Activated naive CD8-positive, alpha-beta T cell treated with anti-CD3 and anti-CD28 coated beads for 36 hours (primary cell): ENCODE measurements around the gene PAM. TPM values are rescaled to one million over a fixed set of nuclear protein-coding genes. Genes with fewer than 3 reads are reported as not detected.
"Not testable (repeated sequence)": the region's sequence is repeated elsewhere in the genome, so short reads cannot be mapped to it uniquely, and the experiment has no call there.

Experiments
- DNase-seq: peaks from one replicate; pipeline ENCODE4 v3.0.0; 2021
- H3K27ac Mint-ChIP-seq: one replicate; pipeline ENCODE4 v1.8.0; 2022; ENCODE audit warnings: mild to moderate bottlenecking, moderate library complexity, mixed read lengths
- H3K27me3 Mint-ChIP-seq: one replicate; pipeline ENCODE4 v1.8.0; 2022; ENCODE audit warnings: mild to moderate bottlenecking, mixed read lengths
- H3K36me3 Mint-ChIP-seq: one replicate; pipeline ENCODE4 v1.8.0; 2021; ENCODE audit warnings: mild to moderate bottlenecking, mixed read lengths
- H3K4me1 Mint-ChIP-seq: one replicate; pipeline ENCODE4 v1.8.0; 2021; ENCODE audit warnings: mixed read lengths
- H3K4me3 Mint-ChIP-seq: one replicate; pipeline ENCODE4 v1.8.0; 2022; ENCODE audit warnings: mild to moderate bottlenecking, moderate library complexity, mixed read lengths
- H3K9me3 Mint-ChIP-seq: one replicate; pipeline ENCODE4 v1.8.0; 2022; ENCODE audit warnings: mixed read lengths
- total RNA-seq, 2 experiments: library from RNA; stranded (reverse); gene quantifications; one replicate each; pipeline ENCODE4 v1.2.3, GENCODE V29; 2021

Gene PAM
- total RNA-seq, 2 experiments from 2014 or later = 42.0 to 54.0 TPM

DNA sequence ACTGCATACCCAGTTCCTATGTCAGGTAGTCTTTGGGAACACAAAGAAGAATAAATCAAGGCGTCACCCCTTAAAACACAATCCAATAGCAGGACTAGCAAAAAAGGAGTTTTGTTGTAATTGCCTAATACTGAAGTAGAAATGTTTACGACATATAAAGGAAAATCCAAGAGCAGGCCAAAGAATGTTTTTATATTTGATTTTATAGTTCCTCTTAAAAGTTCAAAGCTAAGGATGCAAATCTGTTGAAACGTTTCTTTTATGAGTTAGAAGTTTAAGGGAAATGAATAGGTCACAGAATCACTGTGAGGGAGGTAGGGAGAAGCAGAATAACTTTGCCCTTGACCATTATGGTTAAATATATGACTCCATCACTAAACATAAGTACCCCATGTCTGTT, 136.1 kb downstream of the PAM start:
- Mint-ChIP-seq H3K4me3 (no peak overlapping the region), H3K4me1 (peaks cover 1% of the 10 kb centered on the region), H3K27ac (no peak overlapping the region), H3K27me3 (no peaks in the 10 kb centered on the region), H3K36me3 (peaks cover 21% of the 10 kb centered on the region), H3K9me3 (no peaks in the 10 kb centered on the region)
- DNase-seq = no peak

DNA sequence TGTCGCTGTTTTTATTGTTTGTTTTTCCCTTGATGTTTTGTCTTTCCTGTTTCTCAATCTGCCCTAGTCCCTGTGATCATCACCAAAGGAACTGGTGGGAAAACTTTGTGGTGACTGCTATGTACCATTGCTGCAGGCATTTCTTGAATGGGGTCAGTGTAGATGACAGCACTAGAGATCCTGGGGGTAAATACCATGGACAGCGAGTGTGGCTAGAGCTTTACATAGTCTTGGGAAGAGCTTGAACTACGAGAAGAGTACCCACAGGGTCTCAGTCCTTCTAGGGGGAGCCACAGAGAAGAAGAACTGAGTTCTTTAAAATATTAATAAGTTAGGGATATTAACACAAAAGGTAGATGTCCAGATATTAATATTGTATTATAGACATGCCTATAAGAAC, 138.8 kb downstream of the PAM start:
- H3K4me1 Mint-ChIP-seq = no peaks in the 10 kb centered on the region
- no peak overlapping the region for H3K27ac Mint-ChIP-seq
- no peak overlapping the region for H3K4me3 Mint-ChIP-seq

DNA sequence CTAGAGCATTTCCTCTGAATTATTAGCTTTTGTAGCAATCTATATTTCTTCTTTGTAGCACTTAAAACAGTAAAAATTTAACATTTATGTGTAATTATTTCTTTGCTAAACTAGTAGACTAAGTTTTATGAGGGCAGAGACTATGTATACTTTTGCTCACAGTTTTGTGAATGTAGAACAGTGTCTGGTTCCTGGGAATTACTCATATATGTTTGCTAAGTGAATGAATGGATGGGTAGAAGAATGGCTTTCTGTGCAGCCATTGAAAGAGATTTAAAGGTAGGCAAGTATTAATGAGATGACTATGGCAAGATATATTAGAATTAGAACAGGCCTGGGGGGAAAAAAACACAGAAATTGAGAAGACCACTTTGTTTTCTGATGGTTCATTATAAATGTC, 140.1 kb downstream of the PAM start:
- H3K36me3 Mint-ChIP-seq = peaks cover 16% of the 10 kb centered on the region
- DNase-seq = no peak
- no peaks in the 10 kb centered on the region for H3K27me3 Mint-ChIP-seq
- no peaks in the 10 kb centered on the region for H3K4me1 Mint-ChIP-seq
- H3K9me3 Mint-ChIP-seq = no peaks in the 10 kb centered on the region
- H3K4me3 Mint-ChIP-seq = no peak overlapping the region
- H3K27ac Mint-ChIP-seq = no peak overlapping the region

More for the DNA sequence above, 138.8 kb downstream of the PAM start:
- no peak for DNase-seq
- Mint-ChIP-seq H3K27me3 (no peaks in the 10 kb centered on the region), H3K36me3 (peaks cover 16% of the 10 kb centered on the region), H3K9me3 (no peaks in the 10 kb centered on the region)

DNA sequence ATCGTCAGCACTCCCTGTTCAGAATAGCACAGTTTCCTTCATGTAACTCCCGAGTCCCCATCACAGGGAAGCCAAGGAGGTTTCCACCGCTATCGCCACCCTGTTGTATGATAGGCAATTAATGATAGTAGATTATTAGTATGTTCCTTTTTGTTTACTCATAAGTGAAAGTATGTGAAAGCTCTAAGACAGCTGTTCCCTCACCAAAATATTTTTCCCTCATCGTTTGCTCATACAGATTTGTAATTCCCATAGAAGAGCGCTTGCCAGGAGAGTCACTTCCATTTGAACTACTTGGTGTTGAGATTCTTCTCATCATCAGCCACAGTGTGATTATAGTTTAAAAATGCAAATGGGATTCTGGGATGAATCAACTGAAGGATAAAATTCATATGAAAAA, 140.9 kb downstream of the PAM start:
- Mint-ChIP-seq H3K36me3 (peaks cover 16% of the 10 kb centered on the region), H3K27me3 (no peaks in the 10 kb centered on the region), H3K4me3 (no peak overlapping the region), H3K9me3 (no peaks in the 10 kb centered on the region), H3K27ac (no peak overlapping the region), H3K4me1 (no peaks in the 10 kb centered on the region)
- DNase-seq = no peak

DNA sequence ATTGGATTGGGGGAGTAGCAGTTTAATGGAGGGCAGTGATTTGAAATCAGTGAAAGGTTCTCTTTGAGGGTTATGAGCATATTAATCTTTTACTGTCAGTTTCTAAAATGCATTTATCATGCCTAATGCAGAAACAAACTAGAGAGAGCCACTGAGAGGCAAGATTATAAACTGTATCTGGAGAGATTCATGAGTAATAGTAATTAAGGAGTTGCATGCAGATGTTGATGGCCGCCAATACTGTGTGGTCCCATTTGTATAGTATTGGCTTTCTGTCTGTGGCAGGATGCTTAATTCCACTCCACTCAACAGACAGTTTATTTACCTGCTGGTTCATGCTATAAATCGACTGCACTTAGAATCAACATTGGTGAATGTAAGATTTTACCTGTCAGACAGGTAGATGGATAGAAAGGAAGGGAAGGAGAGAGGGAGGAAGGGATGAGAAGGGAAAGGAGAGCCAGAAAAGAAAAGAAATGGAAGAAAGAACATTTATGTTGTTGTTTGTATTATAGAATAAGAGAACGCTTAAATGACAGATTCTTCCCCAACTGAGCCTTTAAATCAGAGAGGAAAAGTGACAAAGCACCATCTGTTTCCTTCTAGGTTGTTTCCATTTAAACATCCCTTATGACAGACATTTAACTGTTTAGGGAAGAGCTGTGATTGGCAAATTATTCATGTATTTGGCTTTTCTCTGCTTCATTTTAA, 146.5 kb downstream of the PAM start:
- no peaks in the 10 kb centered on the region for H3K27me3 Mint-ChIP-seq
- H3K36me3 Mint-ChIP-seq = peaks cover 19% of the 10 kb centered on the region
- H3K9me3 Mint-ChIP-seq = no peaks in the 10 kb centered on the region
- no peak overlapping the region for H3K27ac Mint-ChIP-seq
- H3K4me3 Mint-ChIP-seq = no peak overlapping the region
- H3K4me1 Mint-ChIP-seq = no peaks in the 10 kb centered on the region
- no peak for DNase-seq

DNA sequence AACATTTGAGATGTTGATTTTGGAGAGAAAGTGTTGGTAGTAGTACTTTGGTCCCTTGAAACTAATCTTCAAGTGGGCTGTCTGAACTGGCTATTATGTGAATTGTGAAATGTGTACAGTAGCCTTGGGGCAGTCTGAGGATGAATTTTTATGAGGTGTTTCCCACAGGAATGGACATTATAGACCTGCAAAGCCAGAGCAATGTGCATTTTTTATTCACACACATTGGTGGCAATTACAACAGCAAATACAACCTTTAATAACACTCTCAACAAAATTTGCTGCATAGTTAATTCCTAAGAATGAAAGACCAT, 147.0 kb downstream of the PAM start:
- peaks cover 22% of the 10 kb centered on the region for H3K36me3 Mint-ChIP-seq
- no peaks in the 10 kb centered on the region for H3K27me3 Mint-ChIP-seq
- no peak for DNase-seq
- H3K27ac Mint-ChIP-seq = no peak overlapping the region
- no peaks in the 10 kb centered on the region for H3K9me3 Mint-ChIP-seq
- H3K4me1 Mint-ChIP-seq = no peaks in the 10 kb centered on the region
- H3K4me3 Mint-ChIP-seq = no peak overlapping the region

DNA sequence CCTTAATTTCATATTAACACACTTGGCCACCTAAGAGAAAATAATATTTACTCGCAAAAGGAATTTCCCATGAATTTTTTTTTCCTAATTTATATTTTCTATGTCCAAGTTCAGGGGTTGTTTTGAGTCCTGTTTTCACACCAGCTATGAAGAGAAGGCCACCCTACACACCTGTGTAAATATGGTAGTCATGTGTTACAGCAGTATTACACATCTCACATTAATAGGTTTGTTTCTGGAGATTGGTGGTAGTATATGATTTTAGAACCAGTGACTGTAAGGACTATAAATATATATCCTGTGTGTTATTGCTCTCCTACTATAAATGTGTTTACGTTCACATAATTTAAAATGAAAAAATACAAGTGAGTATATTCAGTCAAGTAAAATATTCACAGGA, 147.5 kb downstream of the PAM start:
- Mint-ChIP-seq H3K27me3 (no peaks in the 10 kb centered on the region), H3K36me3 (peaks cover 22% of the 10 kb centered on the region), H3K4me3 (no peak overlapping the region), H3K9me3 (peaks cover 1% of the 10 kb centered on the region), H3K27ac (no peak overlapping the region), H3K4me1 (no peaks in the 10 kb centered on the region)
- DNase-seq = no peak

DNA sequence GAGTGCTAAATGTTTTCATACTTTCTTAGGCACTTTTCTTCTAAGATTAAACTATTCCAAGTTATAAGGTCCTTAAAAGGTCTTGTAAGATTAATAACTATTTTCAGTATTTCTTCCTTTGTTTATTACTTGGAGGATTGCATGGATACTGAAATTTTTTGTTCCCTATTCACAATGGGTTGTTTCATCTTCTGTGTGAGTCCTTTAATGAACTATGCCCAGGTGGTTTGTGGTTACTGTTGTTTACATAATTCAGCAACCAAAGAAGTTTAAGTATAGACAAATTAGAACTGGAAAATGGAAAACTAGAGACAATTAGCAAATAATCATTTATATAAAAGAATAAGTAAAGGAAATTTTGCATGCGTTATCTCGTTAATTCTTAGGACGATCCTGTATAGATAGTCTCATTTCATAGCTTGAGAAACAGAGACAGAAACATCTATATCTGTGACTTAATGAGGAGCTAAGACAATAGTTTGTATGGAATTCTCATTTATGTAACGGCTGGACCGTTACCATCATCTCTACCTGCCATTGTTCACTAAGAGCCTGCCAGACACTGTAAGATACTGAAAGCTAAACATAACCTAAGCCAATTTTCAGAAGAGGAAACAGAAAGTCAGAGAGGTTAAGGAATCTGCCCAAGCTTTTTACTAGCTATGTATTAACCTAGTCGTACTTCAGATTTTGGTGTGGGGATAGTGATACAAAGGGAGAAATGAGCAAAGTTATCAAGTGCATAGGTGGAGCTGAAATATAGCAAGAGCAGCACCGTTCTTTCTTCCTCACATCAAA, 148.2 kb downstream of the PAM start:
- H3K9me3 Mint-ChIP-seq = peaks cover 1% of the 10 kb centered on the region
- peaks cover 24% of the 10 kb centered on the region for H3K36me3 Mint-ChIP-seq
- no peaks in the 10 kb centered on the region for H3K4me1 Mint-ChIP-seq
- no peak for DNase-seq
- H3K27me3 Mint-ChIP-seq = no peaks in the 10 kb centered on the region
- no peak overlapping the region for H3K4me3 Mint-ChIP-seq
- no peak overlapping the region for H3K27ac Mint-ChIP-seq

DNA sequence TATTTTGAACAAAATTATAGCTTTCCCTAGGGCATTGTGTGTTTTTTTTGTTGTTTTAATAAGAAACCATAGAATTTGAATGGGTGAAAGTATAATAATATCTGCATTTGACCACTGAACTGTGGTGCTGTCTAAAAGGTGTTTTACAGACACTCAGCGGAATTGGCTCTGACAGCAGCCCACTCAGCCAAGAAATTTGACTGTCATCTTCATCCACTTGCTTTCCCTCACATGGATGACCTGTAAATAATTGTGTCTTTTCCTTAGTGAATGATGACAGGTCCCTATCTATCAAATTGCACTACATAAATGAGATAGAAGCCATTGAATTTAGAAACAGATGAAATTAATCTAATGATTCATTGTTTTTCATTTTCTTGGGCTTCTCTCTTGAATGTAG, 150.0 kb downstream of the PAM start:
- peaks cover 25% of the 10 kb centered on the region for H3K36me3 Mint-ChIP-seq
- no peak overlapping the region for H3K27ac Mint-ChIP-seq
- H3K4me1 Mint-ChIP-seq = no peaks in the 10 kb centered on the region
- no peak for DNase-seq
- peaks cover 1% of the 10 kb centered on the region for H3K9me3 Mint-ChIP-seq
- no peak overlapping the region for H3K4me3 Mint-ChIP-seq
- H3K27me3 Mint-ChIP-seq = no peaks in the 10 kb centered on the region

DNA sequence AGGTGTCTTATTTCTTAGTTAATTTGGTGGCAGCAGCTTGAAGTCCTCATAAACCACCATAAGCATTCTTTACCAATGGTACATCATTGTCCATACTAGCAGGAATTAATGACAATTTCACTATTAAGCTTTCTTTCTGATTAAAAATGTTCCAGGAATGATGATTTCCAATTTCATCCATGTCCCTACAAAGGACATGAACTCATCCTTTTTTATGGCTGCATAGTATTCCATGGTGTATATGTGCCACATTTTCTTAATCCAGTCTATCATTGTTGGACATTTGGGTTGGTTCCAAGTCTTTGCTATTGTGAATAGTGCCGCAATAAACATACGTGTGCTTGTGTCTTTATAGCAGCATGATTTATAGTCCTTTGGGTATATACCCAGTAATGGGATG, 152.0 kb downstream of the PAM start:
- not testable (repeated sequence) for H3K27me3 Mint-ChIP-seq

DNA sequence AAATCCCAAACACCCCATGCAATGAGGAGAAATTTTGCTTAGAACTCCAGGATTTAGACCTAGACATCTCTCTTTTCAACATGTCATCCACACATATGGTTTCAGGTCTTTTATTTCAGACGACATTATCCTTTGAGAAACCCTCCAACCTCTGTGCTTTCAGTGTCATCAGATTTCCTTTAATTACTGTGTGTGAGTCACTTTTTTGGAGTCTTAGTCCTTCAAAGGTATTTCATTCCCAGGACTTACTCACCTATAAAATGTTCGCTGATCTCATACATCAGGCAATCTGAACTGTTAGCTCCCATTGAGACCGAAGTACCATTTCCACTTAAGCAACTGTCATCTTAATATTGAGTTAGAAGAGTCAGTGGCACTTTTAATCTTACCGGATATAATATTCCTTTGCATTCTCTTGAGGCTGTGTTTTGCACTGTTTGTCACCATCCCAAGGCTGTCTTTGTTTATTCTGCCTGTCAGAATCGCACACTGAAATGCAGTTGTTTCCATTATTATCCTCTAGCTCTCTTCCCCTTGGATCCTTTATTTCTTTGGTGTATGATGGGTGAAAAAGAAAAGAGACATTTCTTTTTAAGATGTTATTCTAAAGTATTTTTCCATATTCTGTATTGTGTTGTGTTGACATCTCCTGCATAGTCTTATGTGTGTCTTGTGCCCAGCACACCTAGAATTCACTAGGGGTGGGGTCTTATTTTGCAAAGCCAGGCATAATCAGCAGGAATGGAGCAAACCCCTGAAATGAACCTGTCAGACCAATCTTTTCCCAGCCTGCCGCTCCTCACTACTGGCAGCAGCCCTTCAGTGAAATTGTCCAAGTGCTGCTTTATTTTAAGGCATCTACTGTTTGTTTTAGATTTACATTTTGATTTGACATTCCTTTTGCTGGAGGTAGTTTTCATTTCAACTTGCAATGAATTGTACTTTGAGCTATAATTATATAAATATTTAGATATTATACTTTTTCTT, 155.4 kb downstream of the PAM start:
- H3K4me3 Mint-ChIP-seq = no peak overlapping the region

More for the DNA sequence above, 152.0 kb downstream of the PAM start:
- H3K27ac Mint-ChIP-seq, H3K9me3 Mint-ChIP-seq, DNase-seq, H3K4me1 Mint-ChIP-seq, H3K4me3 Mint-ChIP-seq: not testable (repeated sequence)
- H3K36me3 Mint-ChIP-seq = peaks cover 23% of the 10 kb centered on the region

DNA sequence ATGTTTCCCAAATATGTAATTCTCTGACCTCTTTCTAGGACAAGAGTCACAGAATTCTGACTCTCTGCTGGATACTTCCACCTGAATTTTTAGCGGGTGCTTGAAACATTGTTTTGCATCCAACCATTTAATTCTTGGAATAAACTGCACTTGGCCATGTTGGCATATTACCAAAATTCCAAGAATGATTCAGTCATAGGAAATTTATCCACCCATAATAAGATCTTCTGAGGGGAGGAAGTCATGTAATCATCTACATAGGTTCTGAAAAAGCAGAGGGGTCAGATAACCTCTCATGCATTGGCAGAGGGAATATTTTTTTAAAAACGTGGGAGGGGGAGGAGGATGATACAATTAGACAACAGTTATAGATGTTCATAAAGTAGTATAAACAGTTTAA, 156.9 kb downstream of the PAM start:
- DNase-seq = no peak
- H3K27ac Mint-ChIP-seq = no peak overlapping the region
- H3K4me1 Mint-ChIP-seq = no peaks in the 10 kb centered on the region
- H3K27me3 Mint-ChIP-seq = no peaks in the 10 kb centered on the region
- no peak overlapping the region for H3K4me3 Mint-ChIP-seq
- peaks cover 1% of the 10 kb centered on the region for H3K9me3 Mint-ChIP-seq
- H3K36me3 Mint-ChIP-seq = peaks cover 9% of the 10 kb centered on the region

More for the DNA sequence above, 155.4 kb downstream of the PAM start:
- Mint-ChIP-seq H3K36me3 (peaks cover 19% of the 10 kb centered on the region), H3K27ac (no peak overlapping the region), H3K27me3 (no peaks in the 10 kb centered on the region), H3K4me1 (no peaks in the 10 kb centered on the region), H3K9me3 (peaks cover 1% of the 10 kb centered on the region)
- DNase-seq = no peak

DNA sequence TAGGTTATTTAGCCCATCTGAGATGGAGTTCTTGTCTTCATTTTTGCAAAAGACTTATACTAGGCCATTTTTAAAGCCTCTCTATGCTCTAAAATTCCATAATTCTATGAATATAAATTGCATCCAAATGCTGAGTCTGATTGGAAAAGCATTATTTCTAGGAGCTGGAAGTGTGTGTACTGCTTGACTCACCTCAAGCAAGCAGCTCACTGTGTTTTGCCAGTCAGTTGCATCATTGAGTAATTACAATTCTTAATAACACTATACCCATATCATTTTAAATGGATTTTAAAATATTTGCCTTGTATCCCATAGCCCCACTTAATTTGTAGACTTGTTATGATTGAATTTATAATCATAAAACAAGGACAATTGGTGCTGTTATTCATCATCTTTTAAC, 161.0 kb downstream of the PAM start:
- H3K4me3 Mint-ChIP-seq = no peak overlapping the region
- H3K4me1 Mint-ChIP-seq = no peaks in the 10 kb centered on the region
- H3K27me3 Mint-ChIP-seq = no peaks in the 10 kb centered on the region
- peaks cover 4% of the 10 kb centered on the region for H3K36me3 Mint-ChIP-seq
- no peaks in the 10 kb centered on the region for H3K9me3 Mint-ChIP-seq
- no peak overlapping the region for H3K27ac Mint-ChIP-seq
- DNase-seq = no peak

DNA sequence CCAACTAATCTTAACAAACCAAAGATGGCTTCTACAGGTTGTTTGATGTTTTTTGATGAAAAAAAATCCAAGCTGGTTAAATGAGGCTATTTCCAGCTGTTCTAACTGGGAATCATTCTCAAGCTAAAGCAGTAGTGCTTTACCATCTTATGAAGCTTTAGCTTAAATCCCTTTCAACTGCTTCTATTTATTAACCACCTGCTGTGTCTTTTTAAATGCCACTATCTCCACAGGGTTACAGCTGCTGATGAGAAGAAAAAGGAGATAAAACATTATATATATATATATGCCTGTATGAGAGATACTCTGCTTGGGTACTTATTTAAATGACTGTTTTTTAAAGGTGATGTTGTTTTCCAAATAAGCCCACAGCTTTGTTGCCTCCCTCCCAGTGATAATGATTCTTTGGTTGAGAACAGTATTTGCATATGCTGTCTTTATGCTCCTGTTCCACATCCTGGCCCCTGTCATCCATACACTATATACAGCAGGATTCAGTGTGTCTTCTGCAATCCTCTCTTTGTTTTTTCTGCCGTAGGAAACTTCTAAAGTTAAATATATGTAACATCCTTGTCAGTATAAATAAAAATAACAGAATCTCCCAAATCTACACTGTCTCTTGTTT, 164.0 kb downstream of the PAM start:
- no peaks in the 10 kb centered on the region for H3K9me3 Mint-ChIP-seq
- H3K36me3 Mint-ChIP-seq = peaks cover 4% of the 10 kb centered on the region
- no peaks in the 10 kb centered on the region for H3K4me1 Mint-ChIP-seq
- DNase-seq = no peak
- no peak overlapping the region for H3K27ac Mint-ChIP-seq
- no peak overlapping the region for H3K4me3 Mint-ChIP-seq
- no peaks in the 10 kb centered on the region for H3K27me3 Mint-ChIP-seq

DNA sequence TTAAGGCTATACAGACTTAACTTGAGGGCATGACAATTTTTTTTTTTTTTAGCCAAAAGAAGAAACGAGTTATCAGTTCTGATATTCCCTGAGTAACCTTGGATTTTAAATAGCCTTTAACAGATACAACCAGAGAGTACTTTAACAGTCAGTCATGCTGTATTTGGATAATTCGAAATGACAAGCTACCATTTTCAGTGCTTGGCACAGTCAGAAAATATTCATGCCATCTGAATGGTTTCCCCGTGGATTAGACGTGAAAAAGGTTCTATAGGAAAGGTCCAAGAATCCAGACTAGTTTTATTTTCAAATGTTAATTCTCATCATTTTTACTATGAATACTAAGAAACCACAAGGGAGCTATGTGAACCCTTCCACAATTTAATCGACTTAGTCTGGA, 165.7 kb downstream of the PAM start:
- H3K4me1 Mint-ChIP-seq = no peaks in the 10 kb centered on the region
- H3K36me3 Mint-ChIP-seq = peaks cover 3% of the 10 kb centered on the region
- no peak overlapping the region for H3K4me3 Mint-ChIP-seq
- DNase-seq = no peak
- no peak overlapping the region for H3K27ac Mint-ChIP-seq
- no peaks in the 10 kb centered on the region for H3K27me3 Mint-ChIP-seq
- no peaks in the 10 kb centered on the region for H3K9me3 Mint-ChIP-seq
